ENCODE data around the gene ANTXR1. TPM values are rescaled to one million over a fixed set of nuclear protein-coding genes. Genes with fewer than 3 reads are reported as not detected.

Gene ANTXR1
- total RNA-seq, 1 experiment from 2014 or later = 37.3 TPM

GRCh38 chr2:69139778-69140670, 127.0 kb downstream of the ANTXR1 start:
- Histone ChIP-seq H2BK5ac (ENCODE audit: insufficient read length, low read length) (no peak overlapping the region), H4K5ac (ENCODE audit: insufficient read length, low read depth, low read length) (no peak overlapping the region), H3K4me1 (ENCODE audit: insufficient read depth, low read length) (peaks cover 2% of the 10 kb centered on the region; the same call in 1 of the 2 replicates), H2BK12ac (ENCODE audit: insufficient read length, low read depth, low read length) (no peak overlapping the region), H3K79me1 (ENCODE audit: insufficient read depth, low read depth, low read length, poor library complexity, severe bottlenecking) (no peaks in the 10 kb centered on the region), H3K79me2 (ENCODE audit: insufficient read depth, low read length) (no peaks in the 10 kb centered on the region), H2AFZ (ENCODE audit: low read length) (no peak overlapping the region), H3K18ac (ENCODE audit: insufficient read length, low read depth, low read length) (no peak overlapping the region), H4K8ac (replicated peaks; ENCODE audit: insufficient read length, low read depth, low read length) (no peak overlapping the region), H3K9me3 (ENCODE audit: control insufficient read depth, low read depth, low read length) (no peaks in the 10 kb centered on the region), H3K23ac (ENCODE audit: insufficient read length, low read depth, low read length) (no peak overlapping the region), H3K56ac (ENCODE audit: insufficient read length, low read depth, low read length) (no peak overlapping the region), H3K23me2 (ENCODE audit: insufficient read length, low read depth, low read length, poor library complexity, severe bottlenecking) (no peaks in the 10 kb centered on the region), H2BK120ac (ENCODE audit: low read depth, low read length, poor library complexity, severe bottlenecking) (no peak overlapping the region), H3K9ac (ENCODE audit: extremely low read depth, insufficient read length, low read length) (no peak overlapping the region), H3K27ac (ENCODE audit: insufficient read length, low read depth, low read length) (no peak overlapping the region), H4K91ac (ENCODE audit: insufficient read length, low read depth, low read length) (no peak overlapping the region), H3K14ac (ENCODE audit: insufficient read depth, low read length) (no peak overlapping the region), H3K4me2 (ENCODE audit: insufficient read depth, insufficient read length, low read length) (no peak overlapping the region), H2BK20ac (ENCODE audit: low read depth, low read length, poor library complexity, severe bottlenecking) (no peak overlapping the region), H2AK5ac (ENCODE audit: insufficient read length, low read length) (no peak overlapping the region), H2BK15ac (ENCODE audit: low read depth, low read length) (no peak overlapping the region), H3K4ac (ENCODE audit: low read depth, low read length) (no peak overlapping the region), H3K27me3 (ENCODE audit: insufficient read depth, low read length) (no peaks in the 10 kb centered on the region), H4K20me1 (ENCODE audit: control insufficient read depth, insufficient read depth, insufficient read length) (no peaks in the 10 kb centered on the region), H3T11ph (ENCODE audit: low read length) (no peak overlapping the region)
- Mint-ChIP-seq H3K36me3 (ENCODE audit: insufficient read depth in 1 of 3, low read depth in 3 of 3) (peaks cover 0 to 2% (median 0%) of the 10 kb centered on the region in 3 experiments; a peak in 1 of 7 replicates), H3K9me3 (no peaks in the 10 kb centered on the region), H3K27me3 (ENCODE audit: low read depth) (no peaks in the 10 kb centered on the region), H3K4me3 (no peak overlapping the region), H3K27ac (no peak overlapping the region), H3K4me1 (peaks cover 0 to 8% of the 10 kb centered on the region in 2 experiments; a peak in 2 of 4 replicates)
- DNase-seq = no peak
- no CpG with 5 or more reads among the region's 5 CpGs for WGBS (ENCODE audit: extremely low coverage, insufficient read length, low lambda C conversion rate)
- TF ChIP-seq CTCF (conservative IDR thresholded peaks at IDR 0.05) = no peak
